Lung (tissue), 12 donors: ENCODE data around the gene TMCC1. TPM values are rescaled to one million over a fixed set of nuclear protein-coding genes. Genes with fewer than 3 reads are reported as not detected.

Source experiments
- ATAC-seq: fragments of 200-7000 bp; cut with Tn5 transposase; one replicate; pipeline ENCODE4 v1.9.1; 2020; ENCODE audit warnings: moderate number of reproducible peaks; ENCODE audit not compliant: insufficient read depth, low FRiP score
- DNase-seq, 3 donors: peaks; one replicate each; pipeline ENCODE4 v3.0.0-alpha.2; 2013 to 2017
- H3K27ac ChIP-seq, 2 donors: one replicate each; pipeline ENCODE4 v1.5.1; 2013; ENCODE audit warnings: mild to moderate bottlenecking in 2 of 2, moderate library complexity in 2 of 2, control low read depth in 1 of 2, inconsistent platforms in 1 of 2, low read depth in 1 of 2, low read length in 1 of 2
- H3K27me3 ChIP-seq, 3 donors: one replicate each; pipeline ENCODE4 v1.5.1; 2013; ENCODE audit warnings: low read length in 2 of 3; ENCODE audit not compliant: control insufficient read depth in 3 of 3, insufficient read depth in 3 of 3
- H3K36me3 ChIP-seq, 4 donors: one replicate each; pipeline ENCODE4 v1.5.1; 2013; ENCODE audit warnings: low read length in 4 of 4, mild to moderate bottlenecking in 1 of 4, moderate library complexity in 1 of 4; ENCODE audit not compliant: control insufficient read depth in 4 of 4, insufficient read depth in 4 of 4
- H3K4me1 ChIP-seq, 5 donors: one replicate each; pipeline ENCODE4 v1.5.1; 2013; ENCODE audit warnings: low read length in 5 of 5, mild to moderate bottlenecking in 2 of 5, moderate library complexity in 1 of 5; ENCODE audit not compliant: control insufficient read depth in 5 of 5, insufficient read depth in 5 of 5
- H3K4me3 ChIP-seq: one replicate; pipeline ENCODE4 v1.5.1; 2013; ENCODE audit warnings: mild to moderate bottlenecking, control low read depth, moderate library complexity
- H3K9ac ChIP-seq, 2 donors: one replicate each; pipeline ENCODE4 v1.5.1; 2013; ENCODE audit warnings: low read length in 2 of 2, control low read depth in 1 of 2; ENCODE audit not compliant: insufficient read depth in 1 of 2
- H3K9me3 ChIP-seq, 4 donors: one replicate each; pipeline ENCODE4 v1.5.1; 2013; ENCODE audit warnings: low read length in 3 of 4, mild to moderate bottlenecking in 1 of 4, moderate library complexity in 1 of 4; ENCODE audit not compliant: control insufficient read depth in 4 of 4, insufficient read depth in 3 of 4
- WGBS, 2 donors: extraction: QIAGEN DNeasy Blood & Tissue Kit; methylation state at CpG; one replicate each; pipeline ENCODE4 v1.1.7; 2013; 5-methylcytosine and 5-hydroxymethylcytosine counted together
- polyA plus RNA-seq, 2 donors: library from polyadenylated mRNA; stranded (reverse); fragments of 200-250 nt; gene quantifications; one replicate each; pipeline ENCODE4 v1.2.1, GENCODE V29; 2013
- total RNA-seq, 2 donors: library from RNA; depleted of rRNA in 1 of 2; stranded (reverse); fragments of >200 nt in 1 of 2; gene quantifications; one replicate each; pipeline ENCODE4 v1.2.1, GENCODE V29; 2014 to 2021
- TF ChIP-seq, protein P1 (sequence below): IDR thresholded peaks from 2 replicates; pipeline ENCODE4 v1.5.1; 2012; ENCODE audit warnings: mild to moderate bottlenecking; ENCODE audit errors: control extremely low read depth, extremely low read depth
- donor health status: control.
- donor health status: control.
- donor health status: Bipolar disorder and iron deficiency.
- donor health status: healthy.
- donor health status: DM: yes; HTN: yes; CAD: no.

The TMCC1 gene
- total and polyA plus RNA-seq, 4 donors, result 8.7 to 39.4 (median 22.8) TPM

DNA sequence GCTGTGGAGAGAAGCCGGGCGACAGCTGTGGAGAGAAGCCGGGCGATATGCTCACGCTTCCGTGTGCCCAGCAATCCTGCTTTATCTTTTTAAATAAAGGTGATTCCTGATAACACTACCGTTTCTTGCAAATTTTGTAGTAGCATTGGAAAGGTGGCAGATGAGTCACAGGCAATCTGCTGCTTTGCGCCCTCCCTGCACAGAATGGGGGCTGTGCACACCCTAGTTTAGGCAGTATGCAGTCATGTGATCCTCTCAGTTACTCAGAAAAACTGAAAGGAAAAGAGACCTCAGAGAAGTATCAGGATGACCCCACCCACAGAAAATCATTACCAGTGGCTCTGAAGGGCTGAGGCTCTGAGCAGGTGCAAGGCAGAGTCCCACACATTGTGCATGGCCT lies 24.9 kb upstream of the TMCC1 start:
- no peak for DNase-seq
- Histone ChIP-seq H3K36me3 (no peaks in the 10 kb centered on the region), H3K9me3 (peaks cover 0 to 33% (median 6%) of the 10 kb centered on the region in 4 donors), H3K4me3 (no peak overlapping the region), H3K4me1 (no peaks in the 10 kb centered on the region), H3K27me3 (no peaks in the 10 kb centered on the region), H3K9ac (no peak overlapping the region), H3K27ac (no peak overlapping the region)
- WGBS, 2 donors, result 92 to 96% methylated on average over 8 of the region's 8 CpGs
- TF ChIP-seq, protein P1, sequence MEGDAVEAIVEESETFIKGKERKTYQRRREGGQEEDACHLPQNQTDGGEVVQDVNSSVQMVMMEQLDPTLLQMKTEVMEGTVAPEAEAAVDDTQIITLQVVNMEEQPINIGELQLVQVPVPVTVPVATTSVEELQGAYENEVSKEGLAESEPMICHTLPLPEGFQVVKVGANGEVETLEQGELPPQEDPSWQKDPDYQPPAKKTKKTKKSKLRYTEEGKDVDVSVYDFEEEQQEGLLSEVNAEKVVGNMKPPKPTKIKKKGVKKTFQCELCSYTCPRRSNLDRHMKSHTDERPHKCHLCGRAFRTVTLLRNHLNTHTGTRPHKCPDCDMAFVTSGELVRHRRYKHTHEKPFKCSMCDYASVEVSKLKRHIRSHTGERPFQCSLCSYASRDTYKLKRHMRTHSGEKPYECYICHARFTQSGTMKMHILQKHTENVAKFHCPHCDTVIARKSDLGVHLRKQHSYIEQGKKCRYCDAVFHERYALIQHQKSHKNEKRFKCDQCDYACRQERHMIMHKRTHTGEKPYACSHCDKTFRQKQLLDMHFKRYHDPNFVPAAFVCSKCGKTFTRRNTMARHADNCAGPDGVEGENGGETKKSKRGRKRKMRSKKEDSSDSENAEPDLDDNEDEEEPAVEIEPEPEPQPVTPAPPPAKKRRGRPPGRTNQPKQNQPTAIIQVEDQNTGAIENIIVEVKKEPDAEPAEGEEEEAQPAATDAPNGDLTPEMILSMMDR, result no peak
- no peak for ATAC-seq

DNA sequence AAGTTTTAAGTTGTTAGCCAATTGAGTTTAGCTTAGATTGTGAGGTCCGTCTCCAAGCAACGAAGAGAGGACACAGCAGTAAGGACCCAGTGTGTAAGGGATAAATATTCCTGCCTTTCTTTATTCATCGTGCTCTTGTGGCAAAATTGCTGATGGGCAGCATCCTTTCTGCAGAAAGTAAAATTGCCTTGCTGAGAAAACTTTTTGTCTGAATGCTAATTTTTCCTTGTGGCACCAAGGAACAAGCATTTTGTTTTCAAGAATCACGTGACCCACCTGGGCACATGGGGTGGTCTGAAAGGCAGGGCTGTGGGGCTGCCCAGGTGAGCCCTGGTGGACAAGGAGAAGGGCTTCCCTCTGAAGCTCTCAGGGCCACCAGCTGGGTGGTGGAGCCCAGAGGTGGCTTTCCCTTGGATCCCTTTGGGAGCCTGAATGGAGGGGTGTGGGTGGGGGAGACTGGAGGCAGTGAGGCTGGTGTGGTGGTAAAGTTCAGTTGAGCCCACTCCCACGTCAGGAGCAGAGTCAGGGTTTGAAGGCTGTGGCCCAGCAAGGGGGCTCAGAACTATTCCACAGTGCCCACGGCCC lies 24.0 kb upstream of the TMCC1 start:
- Histone ChIP-seq H3K4me1 (no peaks in the 10 kb centered on the region), H3K36me3 (no peaks in the 10 kb centered on the region), H3K27ac (peak overlapping the region in 1 of 2 donors; percentile 24), H3K9ac (no peak overlapping the region), H3K4me3 (no peak overlapping the region), H3K9me3 (peaks cover 0 to 33% (median 6%) of the 10 kb centered on the region in 4 donors), H3K27me3 (no peaks in the 10 kb centered on the region)
- TF ChIP-seq, protein P1, result no peak
- WGBS, 2 donors, result 81 to 89% methylated on average over 6 of the region's 6 CpGs
- ATAC-seq, result no peak
- no peak for DNase-seq

DNA sequence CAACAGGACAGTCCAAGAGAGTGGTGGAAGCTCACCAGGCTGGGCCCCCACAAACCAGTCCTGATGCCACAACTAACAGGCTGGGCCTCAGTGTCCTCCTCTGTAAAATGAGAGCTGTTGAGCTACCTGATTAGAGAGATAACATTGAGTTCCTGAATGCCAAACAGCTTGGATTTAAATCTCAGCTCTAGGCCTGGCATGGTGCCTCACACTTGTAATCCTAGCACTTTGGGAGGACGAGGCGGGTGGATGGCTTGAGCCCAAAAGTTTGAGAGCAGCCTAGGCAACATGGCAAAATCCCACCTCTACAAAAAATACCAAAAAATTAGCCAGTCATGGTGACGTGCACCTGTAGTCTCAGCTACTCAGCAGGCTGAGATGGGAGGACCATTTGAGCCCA lies 20.1 kb upstream of the TMCC1 start:
- Histone ChIP-seq H3K36me3 (no peaks in the 10 kb centered on the region), H3K27ac (no peak overlapping the region), H3K27me3 (no peaks in the 10 kb centered on the region), H3K9ac (no peak overlapping the region), H3K9me3 (peaks cover 0 to 26% (median 6%) of the 10 kb centered on the region in 4 donors), H3K4me3 (no peak overlapping the region), H3K4me1 (no peaks in the 10 kb centered on the region)
- TF ChIP-seq, protein P1, result no peak
- 77 to 86% methylated on average over 3 of the region's 3 CpGs for WGBS, 2 donors
- ATAC-seq (no peak), DNase-seq (no peak)
